NT2/D1 (cell line): ENCODE measurements around the gene PRICKLE3.

Experiments
- DNase-seq: peaks from one replicate; pipeline ENCODE4 v3.0.0-alpha.2; 2011; ENCODE audit warnings: low read depth, low spot score
- H3K27me3 ChIP-seq: 2 replicates; pipeline ENCODE4 v1.6.0; 2011; ENCODE audit warnings: mild to moderate bottlenecking; ENCODE audit not compliant: insufficient read length, insufficient read depth
- H3K36me3 ChIP-seq: 2 replicates; pipeline ENCODE4 v1.6.1; 2011; ENCODE audit warnings: mild to moderate bottlenecking, low read length, mixed read lengths; ENCODE audit not compliant: insufficient read depth, insufficient read length
- H3K4me1 ChIP-seq: 2 replicates; pipeline ENCODE4 v1.5.1; 2011; ENCODE audit not compliant: insufficient read depth, insufficient read length
- H3K4me3 ChIP-seq: 2 replicates; pipeline ENCODE4 v1.5.1; 2011; ENCODE audit warnings: low read depth; ENCODE audit not compliant: insufficient read length
- H3K9ac ChIP-seq: 2 replicates; pipeline ENCODE4 v1.6.0; 2011; ENCODE audit warnings: low read depth; ENCODE audit not compliant: insufficient read length
- H3K9me3 ChIP-seq: 2 replicates; pipeline ENCODE4 v1.5.1; 2011; ENCODE audit warnings: mild to moderate bottlenecking, low read length; ENCODE audit not compliant: insufficient read depth
- SUZ12 ChIP-seq: IDR thresholded peaks from 2 replicates; pipeline ENCODE4 v1.6.1; 2011; ENCODE audit not compliant: insufficient read length, insufficient read depth; ENCODE audit errors: extremely low read depth
- YY1 ChIP-seq: IDR thresholded peaks from 2 replicates; pipeline ENCODE4 v1.6.1; 2011; ENCODE audit not compliant: insufficient read length, insufficient read depth
- ZNF274 ChIP-seq: IDR thresholded peaks from 2 replicates; pipeline ENCODE4 v1.6.1; 2011; ENCODE audit warnings: mild to moderate bottlenecking, low read depth, low read length

The PRICKLE3 gene

DNA sequence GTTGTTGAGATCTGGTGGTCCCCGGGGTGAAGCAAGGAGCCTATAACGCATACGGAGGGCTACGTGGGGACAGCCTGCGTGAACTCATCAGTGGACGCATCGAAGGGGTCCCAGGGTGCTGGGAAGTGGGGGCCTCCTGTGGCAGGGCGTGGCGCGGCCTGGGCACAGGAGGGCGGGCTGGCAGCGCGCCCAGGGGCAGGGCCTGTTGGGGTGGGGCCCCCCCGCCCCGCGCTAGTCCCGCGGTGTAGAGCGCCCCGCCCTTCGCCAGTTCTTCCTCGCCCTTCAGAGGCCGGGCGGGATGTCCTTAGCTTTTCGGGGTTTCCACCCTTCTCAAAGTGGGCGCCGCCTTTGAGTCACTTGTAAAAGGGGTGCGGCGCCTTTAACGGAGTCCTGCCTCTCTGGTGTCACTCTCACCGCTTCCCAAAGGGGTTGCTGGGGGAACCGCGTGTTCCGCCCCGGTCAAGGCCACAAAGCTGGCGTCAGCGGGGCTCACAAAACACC, 13.8 kb downstream of the PRICKLE3 start:
- H3K36me3 ChIP-seq, result peaks cover 37% of the 10 kb centered on the region
- H3K9ac ChIP-seq, result peak overlapping the region; percentile 79
- H3K9me3 ChIP-seq, result no peaks in the 10 kb centered on the region
- H3K4me3 ChIP-seq, result peak overlapping the region; percentile 62
- H3K27me3 ChIP-seq, result no peaks in the 10 kb centered on the region
- no peaks in the 10 kb centered on the region for H3K4me1 ChIP-seq
- TF ChIP-seq ZNF274 (no peak), SUZ12 (no peak), YY1 (no peak)
- DNase-seq, result no peak

DNA sequence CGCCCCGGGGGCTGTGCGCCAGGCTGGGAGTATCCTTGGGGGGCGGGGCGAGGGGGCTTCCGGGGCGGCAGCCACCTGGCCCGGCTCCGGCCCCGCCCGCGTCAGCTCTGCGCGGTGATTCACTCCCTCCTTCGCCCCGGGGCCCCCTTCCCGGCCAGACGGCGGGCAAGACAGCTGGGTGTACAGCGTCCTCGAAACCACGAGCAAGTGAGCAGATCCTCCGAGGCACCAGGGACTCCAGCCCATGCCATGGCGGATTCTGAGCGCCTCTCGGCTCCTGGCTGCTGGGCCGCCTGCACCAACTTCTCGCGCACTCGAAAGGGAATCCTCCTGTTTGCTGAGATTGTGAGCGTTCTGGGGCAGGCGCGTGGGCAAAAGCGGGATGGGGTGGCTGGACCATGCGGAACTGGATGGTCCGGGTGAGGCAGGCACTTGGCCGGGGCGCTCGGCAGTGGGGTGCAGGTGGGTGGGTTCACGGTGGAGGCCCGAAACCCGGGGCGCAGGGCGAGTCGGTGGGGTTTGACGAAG, 14.4 kb downstream of the PRICKLE3 start, which contains the start of gene PLP2:
PLP2 (plus strand) TSS at position 147 of the 528 bp plus-strand sequence; CDS start at position 250, 103 bp downstream.
- H3K9me3 ChIP-seq, result no peaks in the 10 kb centered on the region
- H3K4me3 ChIP-seq, result peak within 1 kb of the TSS; percentile 62
- no peak for TF ChIP-seq YY1
- no peak for TF ChIP-seq SUZ12
- no peak for TF ChIP-seq ZNF274
- no peaks in the 10 kb centered on the region for H3K4me1 ChIP-seq
- H3K27me3 ChIP-seq, result no peaks in the 10 kb centered on the region
- DNase-seq, result no peak
- peak within 1 kb of the TSS; percentile 79 for H3K9ac ChIP-seq
- peaks cover 32% of the 10 kb centered on the region for H3K36me3 ChIP-seq

DNA sequence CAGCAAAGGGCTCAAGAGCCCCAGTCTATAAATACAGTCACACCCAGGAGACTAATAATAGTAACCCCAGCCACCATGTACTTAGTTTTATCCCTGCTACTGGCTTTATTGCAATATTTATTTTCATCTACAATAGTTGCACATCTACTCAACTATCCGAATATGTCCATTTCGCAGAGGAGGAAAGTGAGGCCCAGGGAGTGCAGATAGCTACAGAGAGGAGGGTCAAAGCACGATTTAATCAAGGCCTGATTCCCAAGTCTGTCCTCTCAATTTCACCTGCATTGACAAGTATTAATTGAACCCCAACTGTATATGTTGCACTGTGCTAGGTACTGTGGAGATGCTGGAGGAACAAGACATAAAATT, 18.4 kb downstream of the PRICKLE3 start:
- H3K9ac ChIP-seq, result no peak overlapping the region
- no peak for DNase-seq
- H3K9me3 ChIP-seq, result no peaks in the 10 kb centered on the region
- H3K27me3 ChIP-seq, result peaks cover 7% of the 10 kb centered on the region
- TF ChIP-seq SUZ12 (no peak), YY1 (no peak), ZNF274 (no peak)
- H3K36me3 ChIP-seq, result no peaks in the 10 kb centered on the region
- H3K4me3 ChIP-seq, result no peak overlapping the region
- H3K4me1 ChIP-seq, result peaks cover 8% of the 10 kb centered on the region

DNA sequence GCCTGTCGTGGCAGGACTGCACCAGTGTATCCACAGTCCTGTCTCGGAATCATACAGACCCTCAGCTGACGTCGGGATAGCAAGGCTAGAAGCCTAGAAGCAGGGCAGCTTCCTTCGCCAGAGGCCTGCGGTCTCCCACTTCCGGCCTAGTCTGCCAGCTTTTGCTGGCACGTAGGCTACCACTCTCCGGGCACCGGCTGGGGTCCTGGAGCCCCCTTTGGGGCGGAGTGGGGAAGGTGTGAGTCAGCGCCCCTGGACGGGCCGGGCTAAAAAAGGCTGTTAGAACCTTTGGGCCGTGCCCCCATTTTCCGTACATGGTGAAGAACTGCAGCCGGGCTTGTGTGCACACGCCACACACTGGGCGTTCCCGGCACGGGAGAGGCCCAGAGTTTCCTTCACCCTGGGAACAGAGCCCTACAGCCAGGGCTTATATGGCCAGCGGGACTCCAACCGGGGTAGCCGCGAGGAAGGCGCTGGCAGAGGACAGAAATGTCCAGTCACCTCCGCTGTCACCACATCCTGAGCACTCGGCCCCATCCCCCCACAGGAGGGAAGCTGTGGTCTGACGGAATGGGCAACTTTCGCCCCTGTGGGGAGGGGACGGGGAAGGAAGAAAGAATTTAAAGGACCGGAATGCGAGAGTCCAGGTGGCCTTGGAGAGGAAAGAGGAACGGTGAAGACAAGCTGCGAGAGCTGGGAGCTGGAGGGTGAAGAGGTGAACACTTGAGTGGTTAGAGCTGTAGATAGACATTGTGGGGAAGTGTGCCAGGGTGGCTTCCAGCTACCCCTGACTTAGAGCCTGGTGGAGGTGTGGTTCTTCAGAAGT, 19.0 kb downstream of the PRICKLE3 start:
- no peak for TF ChIP-seq SUZ12
- no peak for TF ChIP-seq ZNF274
- TF ChIP-seq YY1, result no peak
- Histone ChIP-seq H3K4me1 (peaks cover 8% of the 10 kb centered on the region), H3K9ac (peak overlapping the region; percentile 51), H3K9me3 (no peaks in the 10 kb centered on the region), H3K4me3 (peak overlapping the region; percentile 29), H3K36me3 (no peaks in the 10 kb centered on the region), H3K27me3 (peaks cover 11% of the 10 kb centered on the region)
- DNase-seq, result no peak

DNA sequence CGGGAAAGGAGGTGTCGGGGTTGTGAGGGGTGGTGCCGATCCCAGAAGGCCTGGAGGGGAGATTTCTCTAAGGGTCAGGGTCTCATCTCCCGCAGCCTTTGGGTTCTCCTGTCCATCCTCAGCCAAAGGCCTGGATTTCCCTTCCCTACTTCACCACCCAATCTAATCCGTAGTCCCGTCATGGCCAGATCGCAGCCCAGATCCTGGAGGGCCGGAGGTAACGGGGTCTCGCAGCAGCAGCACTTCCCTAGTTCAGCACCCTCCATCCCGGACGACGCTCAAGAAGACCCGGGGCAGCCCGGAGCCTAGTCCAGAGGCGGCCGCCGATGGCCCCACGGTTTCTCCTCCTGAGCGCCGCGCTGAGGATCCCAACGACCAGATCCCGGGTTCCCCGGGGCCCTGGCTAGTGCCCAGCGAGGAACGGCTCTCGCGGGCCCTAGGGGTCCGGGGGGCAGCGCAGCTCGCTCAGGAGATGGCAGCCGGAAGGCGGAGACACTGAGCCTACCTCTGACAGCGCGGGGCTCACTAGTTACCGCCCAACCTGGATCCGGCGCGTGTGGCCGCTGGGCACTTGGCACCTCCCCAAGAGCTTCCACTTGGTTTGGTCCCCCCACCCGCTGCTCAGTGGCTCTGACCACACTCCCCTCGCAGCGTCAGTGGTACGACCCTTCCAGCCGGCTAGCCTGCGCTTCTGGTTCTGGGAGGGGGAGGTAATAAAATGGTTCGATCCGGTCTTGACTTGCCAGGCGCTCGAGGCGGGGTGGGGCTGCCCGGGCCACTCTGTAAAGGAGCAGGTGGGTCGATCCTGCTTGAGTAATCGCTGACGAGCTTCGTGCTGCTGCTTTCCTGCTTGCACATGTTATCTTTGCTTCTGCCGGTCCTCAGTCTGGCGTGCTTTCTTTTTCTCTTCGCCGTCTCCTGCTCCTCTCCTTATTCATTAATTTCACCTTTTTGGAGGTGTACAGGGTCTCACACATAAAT, 20.0 kb downstream of the PRICKLE3 start:
- H3K4me1 ChIP-seq, result peaks cover 8% of the 10 kb centered on the region
- H3K9ac ChIP-seq, result peak overlapping the region; percentile 51
- H3K9me3 ChIP-seq, result no peaks in the 10 kb centered on the region
- TF ChIP-seq SUZ12 (no peak), ZNF274 (no peak)
- no peaks in the 10 kb centered on the region for H3K36me3 ChIP-seq
- H3K27me3 ChIP-seq, result peaks cover 15% of the 10 kb centered on the region
- H3K4me3 ChIP-seq, result peak overlapping the region; percentile 29
- no peak for DNase-seq

DNA sequence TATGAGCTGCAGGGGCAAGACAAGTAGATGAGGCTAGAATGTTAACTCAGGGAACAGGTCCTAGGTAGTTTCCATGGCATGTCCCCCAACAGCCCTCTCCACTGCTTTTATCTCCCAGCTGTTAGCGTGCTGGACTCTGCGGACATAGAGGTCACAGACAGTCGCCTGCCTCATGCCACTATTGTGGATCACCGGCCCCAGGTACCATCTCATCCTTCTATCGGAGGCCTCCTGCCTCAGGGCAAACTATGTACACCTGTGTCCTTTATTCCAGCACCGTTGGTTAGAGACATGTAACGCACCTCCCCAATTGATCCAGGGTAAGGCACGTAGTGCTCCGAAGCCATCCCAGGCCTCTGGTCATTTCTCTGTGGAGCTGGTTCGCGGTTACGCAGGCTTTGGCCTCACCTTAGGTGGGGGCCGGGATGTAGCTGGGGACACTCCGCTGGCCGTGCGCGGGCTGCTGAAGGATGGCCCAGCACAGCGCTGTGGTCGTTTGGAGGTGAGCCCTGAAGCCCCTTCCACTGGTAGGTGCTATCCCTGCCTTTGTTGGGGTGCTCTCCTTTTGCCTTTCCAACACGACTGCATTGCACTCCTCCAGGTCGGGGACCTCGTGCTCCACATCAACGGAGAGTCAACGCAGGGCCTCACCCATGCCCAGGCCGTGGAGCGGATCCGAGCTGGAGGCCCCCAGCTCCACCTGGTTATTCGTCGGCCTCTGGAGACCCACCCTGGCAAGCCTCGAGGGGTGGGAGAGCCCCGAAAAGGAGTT, 21.4 kb downstream of the PRICKLE3 start:
- Histone ChIP-seq H3K9me3 (no peaks in the 10 kb centered on the region), H3K4me3 (no peak overlapping the region), H3K36me3 (no peaks in the 10 kb centered on the region), H3K4me1 (peaks cover 8% of the 10 kb centered on the region), H3K27me3 (peaks cover 15% of the 10 kb centered on the region), H3K9ac (no peak overlapping the region)
- no peak for TF ChIP-seq SUZ12
- TF ChIP-seq ZNF274, result no peak
- no peak for TF ChIP-seq YY1
- DNase-seq, result no peak
